ENCODE measurements around the gene CARS1. TPM values are rescaled to one million over a fixed set of nuclear protein-coding genes. Genes with fewer than 3 reads are reported as not detected.

Gene CARS1
- total RNA-seq, 1 experiment from 2014 or later: 120 TPM

DNA sequence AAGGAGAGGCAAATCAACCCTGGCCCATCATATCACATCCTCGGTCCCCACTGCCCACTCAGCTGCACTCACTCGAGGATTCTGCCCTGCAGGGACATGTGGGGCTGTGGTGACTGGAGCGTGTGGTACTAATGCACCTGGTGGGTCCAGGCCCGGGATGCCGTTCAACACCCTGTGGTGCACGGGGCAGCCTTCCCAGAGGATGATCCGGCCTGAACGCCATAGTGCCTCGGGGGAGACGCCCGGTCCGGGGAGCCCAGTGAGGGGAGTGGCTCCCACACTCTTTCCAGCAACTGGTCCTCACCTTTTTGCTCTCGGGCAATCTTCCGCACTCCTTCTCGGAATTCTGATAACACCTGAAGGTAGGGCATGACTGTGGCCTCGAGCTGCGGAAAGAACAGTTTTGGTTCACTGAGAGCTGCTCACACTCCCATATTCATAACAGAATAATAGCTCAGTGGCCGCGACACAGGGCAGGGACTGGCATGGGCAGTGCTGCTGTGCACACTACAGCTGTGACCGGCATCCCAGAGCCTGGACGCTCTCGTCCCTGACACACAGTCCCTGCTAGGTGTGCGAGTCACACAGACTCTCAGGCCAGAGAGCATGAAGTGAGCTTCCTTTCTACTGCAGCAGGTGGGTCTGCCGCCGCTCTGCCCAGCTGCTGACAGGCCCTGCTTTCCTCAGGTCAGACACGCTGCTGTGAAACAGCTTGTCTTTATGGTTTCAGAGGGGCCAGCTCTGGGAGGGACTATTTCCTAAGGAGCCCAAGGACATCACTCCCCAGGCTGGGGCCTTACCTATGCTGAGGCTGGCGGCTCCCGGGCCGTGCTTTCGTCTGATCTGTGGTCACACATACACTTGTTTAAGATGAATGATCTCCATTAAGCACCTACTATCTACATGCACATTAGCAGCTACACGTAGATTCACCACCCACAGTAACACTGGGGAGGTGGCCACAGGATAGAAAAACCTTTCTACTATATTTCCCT, 45.0 kb downstream of the CARS1 start:
- H3K27ac ChIP-seq (ENCODE audit: low read length): no peak overlapping the region
- no peaks in the 10 kb centered on the region for H3K9me3 ChIP-seq (ENCODE audit: control insufficient read depth, insufficient read depth, low read depth, low read length)
- POLR2A ChIA-PET: interaction anchor here (0.6 to 0.7 kb wide), 4 partner anchors 10 to 1464 kb away, joined by 3 to 21 read pairs (median 13); no protein-coding TSS in a partner anchor
- no peaks in the 10 kb centered on the region for H3K4me1 ChIP-seq (ENCODE audit: control insufficient read depth, insufficient read depth, low read length)
- TF ChIP-seq CTCF (IDR thresholded peaks at IDR 0.05) (no peak), POLR2AphosphoS5 (IDR thresholded peaks at IDR 0.05; ENCODE audit: low read depth, low read length) (no peak), TCF7L2 (IDR thresholded peaks at IDR 0.05; ENCODE audit: low read depth, low read length) (no peak), REST (IDR thresholded peaks at IDR 0.05; ENCODE audit: insufficient read depth in 1 of 2, low read depth in 2 of 2, low read length in 1 of 2) (no peak), SIN3A (IDR thresholded peaks at IDR 0.05; ENCODE audit: borderline replicate concordance, insufficient read depth, low read depth, low read length) (no peak)
- ATAC-seq (no peak), DNase-seq (ENCODE audit: low read depth, low spot score) (no peak)
- no peak overlapping the region for H3K4me3 ChIP-seq (ENCODE audit: low read depth in 2 of 2, low read length in 2 of 2)
- CTCF ChIA-PET: no interaction called here
- peaks cover 31% of the 10 kb centered on the region for H3K36me3 ChIP-seq (ENCODE audit: control insufficient read depth, insufficient read depth, low read length)
- no TSS peak for BruUV-seq (replicated peaks)
- in situ Hi-C loops (cut with HindIII; ENCODE audit: low pct_unique_long_range_greater_than_20kb, low sequenced_read_pairs): no loop called here
- intact Hi-C loops (cut with micrococcal nuclease; ENCODE audit: unreplicated experiment): no loop called here
- no peaks in the 10 kb centered on the region for H3K27me3 ChIP-seq (ENCODE audit: control insufficient read depth, insufficient read depth, low read length)

DNA sequence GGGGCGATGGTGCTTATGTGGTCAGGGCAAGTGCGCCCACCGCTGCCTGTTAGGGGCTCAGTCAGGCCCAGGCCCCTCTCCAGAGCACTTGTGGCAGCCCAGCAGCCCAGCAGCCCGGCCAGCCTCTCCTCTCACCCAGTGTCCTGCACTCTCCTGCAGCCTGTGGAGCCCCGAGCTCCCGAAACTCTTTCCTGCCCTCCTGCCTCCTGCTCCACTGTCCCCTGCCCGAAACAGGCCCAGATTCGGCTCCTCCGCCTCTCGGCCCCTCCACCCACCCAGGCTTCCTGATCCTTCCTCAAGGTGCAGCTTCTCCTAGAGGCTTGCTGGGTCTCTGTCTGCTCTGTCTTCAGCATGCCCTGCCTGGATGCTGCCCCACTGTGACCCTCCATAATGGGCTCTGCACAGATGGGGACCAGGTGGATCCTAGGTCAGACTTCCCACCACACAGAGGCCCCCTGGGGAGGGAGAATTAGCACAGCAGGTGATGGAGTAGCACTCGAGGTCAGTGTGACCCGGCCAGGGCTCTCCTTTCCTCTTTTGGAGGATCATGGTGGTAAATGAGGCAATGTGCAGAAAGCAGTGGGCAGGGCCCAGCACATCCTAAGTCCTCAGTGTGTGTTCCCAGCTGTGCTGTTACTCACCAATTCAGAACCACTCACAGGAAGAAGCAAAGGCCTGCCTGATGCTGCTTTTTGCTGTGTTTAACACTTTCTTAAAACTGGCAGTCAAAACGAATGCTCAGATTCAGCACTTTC, 46.5 kb downstream of the CARS1 start:
- no peaks in the 10 kb centered on the region for H3K4me1 ChIP-seq (ENCODE audit: control insufficient read depth, insufficient read depth, low read length)
- H3K27me3 ChIP-seq (ENCODE audit: control insufficient read depth, insufficient read depth, low read length): no peaks in the 10 kb centered on the region
- no peak overlapping the region for H3K27ac ChIP-seq (ENCODE audit: low read length)
- in situ Hi-C loops (cut with HindIII; ENCODE audit: low pct_unique_long_range_greater_than_20kb, low sequenced_read_pairs): no loop called here
- H3K4me3 ChIP-seq (ENCODE audit: low read depth in 2 of 2, low read length in 2 of 2): no peak overlapping the region
- POLR2A ChIA-PET: no interaction called here
- intact Hi-C loops (cut with micrococcal nuclease; ENCODE audit: unreplicated experiment): no loop called here
- H3K9me3 ChIP-seq (ENCODE audit: control insufficient read depth, insufficient read depth, low read depth, low read length): no peaks in the 10 kb centered on the region
- H3K36me3 ChIP-seq (ENCODE audit: control insufficient read depth, insufficient read depth, low read length): peaks cover 25% of the 10 kb centered on the region; the same call in 1 of the 2 replicates
- no peak for TF ChIP-seq SIN3A (IDR thresholded peaks at IDR 0.05; ENCODE audit: borderline replicate concordance, insufficient read depth, low read depth, low read length)
- TF ChIP-seq TCF7L2 (IDR thresholded peaks at IDR 0.05; ENCODE audit: low read depth, low read length): no peak
- no peak for TF ChIP-seq REST (IDR thresholded peaks at IDR 0.05; ENCODE audit: insufficient read depth in 1 of 2, low read depth in 2 of 2, low read length in 1 of 2)
- 0 out of 2 replicates have a peak, but pooled peaks have one; percentile 10 for TF ChIP-seq POLR2AphosphoS5 (IDR thresholded peaks at IDR 0.05; ENCODE audit: low read depth, low read length)
- BruUV-seq (replicated peaks): TSS peak; percentile 40
- CTCF ChIA-PET: interaction anchor here (0.6 kb wide), 1 partner anchor 19 kb away, joined by 3 read pairs; the partner anchor contains the start of gene NAP1L4
- ATAC-seq: no peak
- DNase-seq (ENCODE audit: low read depth, low spot score): no peak
